SK-N-SH (cell line): ENCODE measurements around the gene NAALADL2.

Source experiments
- CTCF ChIP-seq: fragments of 200-600 bp; sonication (generic); IDR thresholded peaks from 2 replicates; pipeline ENCODE4 v1.6.1; 2017; ENCODE audit warnings: antibody characterized with exemption, mild to moderate bottlenecking, moderate library complexity
- ELF1 ChIP-seq: IDR thresholded peaks from 2 replicates; pipeline ENCODE4 v1.4.0; 2012
- JUND ChIP-seq: IDR thresholded peaks from 2 replicates; pipeline ENCODE4 v1.4.0; 2012
- POLR2AphosphoS5 ChIP-seq: IDR thresholded peaks from 2 replicates; pipeline ENCODE4 v1.6.1; 2012; ENCODE audit warnings: low read depth, low read length
- REST ChIP-seq: IDR thresholded peaks from 2 replicates; pipeline ENCODE4 v1.6.1; 2012; ENCODE audit warnings: mild to moderate bottlenecking, low read depth, low read length, moderate library complexity
- SIN3A ChIP-seq: IDR thresholded peaks from 2 replicates; pipeline ENCODE4 v1.6.1; 2012; ENCODE audit warnings: low read depth, mild to moderate bottlenecking, low read length, moderate library complexity, borderline replicate concordance

GRCh38 chr3:175304404-175304803 lies 445.3 kb downstream of the NAALADL2 start:
- TF ChIP-seq POLR2AphosphoS5 (no peak), SIN3A (no peak), CTCF (no peak), REST (no peak), ELF1 (no peak), JUND (no peak)
